GM12874 (cell line): Measurements from ENCODE around the gene NDUFB7.
A peak's percentile ranks its signal among the peaks of the same experiment; 100 is the strongest.

Source experiments
- TF ChIP-seq, protein P1 (sequence below): IDR thresholded peaks from 2 replicates; pipeline ENCODE4 v1.5.1; 2011; ENCODE audit warnings: low read depth, mild to moderate bottlenecking, control low read depth, low read length, moderate library complexity; ENCODE audit not compliant: insufficient read depth

NDUFB7 gene

DNA sequence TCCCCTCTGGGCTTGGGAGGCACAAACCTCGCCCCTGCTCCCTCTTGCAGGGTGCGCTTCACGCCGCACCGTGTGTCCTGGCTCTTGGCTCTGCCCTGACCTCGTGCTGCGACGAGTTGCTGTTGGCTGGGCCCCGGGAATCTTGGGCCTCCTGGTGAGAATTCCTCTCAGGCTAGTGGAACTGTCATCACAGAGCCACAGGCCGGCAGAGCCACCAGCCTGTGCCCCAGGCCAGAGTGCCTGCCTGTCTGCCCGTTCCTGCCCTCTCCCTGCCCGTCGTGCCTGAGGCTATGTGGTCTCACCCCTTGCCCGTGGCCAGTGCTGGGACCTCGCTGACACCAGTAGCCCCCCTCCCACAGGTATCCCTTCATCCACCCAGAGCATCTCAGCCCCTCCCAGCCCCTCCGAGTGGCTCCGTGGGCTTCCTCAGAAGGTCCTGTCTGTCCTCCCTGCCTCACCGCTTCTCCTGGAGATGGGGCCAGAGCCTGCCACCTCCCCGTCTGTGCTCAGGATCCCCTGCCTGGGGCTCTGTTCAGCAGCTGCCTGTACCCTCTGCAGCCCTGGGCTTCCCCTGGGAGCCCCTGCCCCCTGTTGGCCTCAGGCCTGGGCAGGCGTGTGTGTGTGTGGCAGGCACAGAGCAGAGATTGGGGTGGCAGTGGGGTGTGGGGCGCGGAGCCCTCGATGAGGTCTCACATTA, 13.3 kb downstream of the NDUFB7 start:
- TF ChIP-seq, protein P1, sequence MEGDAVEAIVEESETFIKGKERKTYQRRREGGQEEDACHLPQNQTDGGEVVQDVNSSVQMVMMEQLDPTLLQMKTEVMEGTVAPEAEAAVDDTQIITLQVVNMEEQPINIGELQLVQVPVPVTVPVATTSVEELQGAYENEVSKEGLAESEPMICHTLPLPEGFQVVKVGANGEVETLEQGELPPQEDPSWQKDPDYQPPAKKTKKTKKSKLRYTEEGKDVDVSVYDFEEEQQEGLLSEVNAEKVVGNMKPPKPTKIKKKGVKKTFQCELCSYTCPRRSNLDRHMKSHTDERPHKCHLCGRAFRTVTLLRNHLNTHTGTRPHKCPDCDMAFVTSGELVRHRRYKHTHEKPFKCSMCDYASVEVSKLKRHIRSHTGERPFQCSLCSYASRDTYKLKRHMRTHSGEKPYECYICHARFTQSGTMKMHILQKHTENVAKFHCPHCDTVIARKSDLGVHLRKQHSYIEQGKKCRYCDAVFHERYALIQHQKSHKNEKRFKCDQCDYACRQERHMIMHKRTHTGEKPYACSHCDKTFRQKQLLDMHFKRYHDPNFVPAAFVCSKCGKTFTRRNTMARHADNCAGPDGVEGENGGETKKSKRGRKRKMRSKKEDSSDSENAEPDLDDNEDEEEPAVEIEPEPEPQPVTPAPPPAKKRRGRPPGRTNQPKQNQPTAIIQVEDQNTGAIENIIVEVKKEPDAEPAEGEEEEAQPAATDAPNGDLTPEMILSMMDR = no peak

DNA sequence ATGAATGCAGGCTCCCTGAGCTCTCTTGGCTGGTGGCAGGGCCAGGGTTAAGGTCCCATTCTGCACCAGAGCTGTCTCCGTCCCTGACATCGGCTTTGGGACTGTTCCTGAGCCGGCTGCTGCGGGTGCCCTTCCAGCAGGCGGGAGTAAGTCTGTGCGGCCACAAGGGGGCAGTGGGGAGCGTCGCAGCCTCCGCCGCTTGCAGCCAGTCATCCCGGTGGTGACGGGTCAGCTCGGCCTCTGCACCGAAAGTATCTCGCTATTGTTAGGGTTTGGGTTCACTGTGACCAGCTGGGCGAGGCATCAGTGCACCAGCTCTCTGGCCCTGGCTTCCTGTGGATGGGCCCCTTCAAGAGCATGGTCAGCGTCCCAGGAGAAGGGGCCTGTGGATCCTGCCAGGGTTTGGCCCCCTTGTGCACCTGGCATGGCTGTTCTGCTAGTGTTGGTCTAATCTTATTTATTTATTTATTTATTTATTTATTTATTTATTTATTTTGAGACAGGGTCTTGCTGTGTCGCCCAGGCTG, 15.1 kb downstream of the NDUFB7 start:
- TF ChIP-seq, protein P1 = peak; percentile 99

DNA sequence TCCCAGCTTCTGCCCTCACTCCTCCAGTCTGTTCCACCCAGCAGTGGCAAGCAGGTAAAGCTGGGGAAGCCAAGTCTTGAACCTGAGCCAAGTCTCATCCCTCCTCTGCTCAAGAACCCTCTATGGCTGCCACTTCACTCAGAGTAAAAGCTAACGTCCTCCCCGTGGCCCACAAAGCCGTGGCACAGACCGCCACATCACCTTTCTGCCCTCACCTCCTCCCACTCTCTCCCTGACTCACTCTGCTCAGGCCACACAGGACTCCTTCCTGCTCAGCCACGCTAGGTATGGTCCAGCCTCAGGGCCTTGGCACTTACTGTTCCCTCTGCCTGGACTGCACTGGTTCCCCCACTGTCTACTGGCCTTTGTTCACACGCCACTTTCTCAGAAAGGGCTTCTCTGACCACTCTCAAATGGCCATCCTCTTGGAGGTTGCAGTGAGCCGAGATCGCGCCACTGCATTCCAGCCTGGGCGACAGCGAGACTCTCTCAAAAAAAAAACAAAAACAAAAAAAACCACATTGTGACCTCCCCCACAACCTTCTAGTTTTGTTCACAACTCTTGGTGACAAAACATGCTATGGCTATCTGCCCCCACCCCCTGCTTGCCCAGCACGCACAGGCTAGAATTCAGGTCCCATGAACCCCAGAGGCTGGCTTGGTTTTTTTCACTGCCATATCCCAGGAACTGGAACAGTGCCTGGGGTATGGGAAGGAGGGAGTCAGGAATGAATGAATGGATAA, 15.8 kb downstream of the NDUFB7 start:
- TF ChIP-seq, protein P1 = no peak

DNA sequence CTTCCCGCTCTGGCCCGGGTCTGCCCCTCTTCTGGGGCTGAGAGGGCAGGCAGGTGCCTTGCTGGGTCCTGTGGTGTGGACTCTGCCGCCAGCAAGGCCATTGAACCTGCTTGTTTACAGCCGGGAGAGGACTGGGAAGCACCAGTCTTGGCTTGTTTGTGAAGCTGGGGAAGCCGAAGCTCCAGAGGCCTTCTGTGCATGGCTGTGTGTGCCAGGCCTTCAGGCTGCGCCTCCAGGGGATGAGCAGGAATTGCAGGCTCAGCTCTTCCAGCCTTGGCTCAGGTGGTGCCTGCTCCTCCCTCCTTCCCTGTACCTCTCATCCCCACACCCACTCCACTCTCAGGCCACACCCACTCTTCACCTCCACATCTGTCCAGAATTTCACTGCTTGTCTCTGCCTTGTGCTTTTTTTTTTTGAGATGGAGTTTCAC, 17.5 kb downstream of the NDUFB7 start:
- TF ChIP-seq, protein P1 = no peak

DNA sequence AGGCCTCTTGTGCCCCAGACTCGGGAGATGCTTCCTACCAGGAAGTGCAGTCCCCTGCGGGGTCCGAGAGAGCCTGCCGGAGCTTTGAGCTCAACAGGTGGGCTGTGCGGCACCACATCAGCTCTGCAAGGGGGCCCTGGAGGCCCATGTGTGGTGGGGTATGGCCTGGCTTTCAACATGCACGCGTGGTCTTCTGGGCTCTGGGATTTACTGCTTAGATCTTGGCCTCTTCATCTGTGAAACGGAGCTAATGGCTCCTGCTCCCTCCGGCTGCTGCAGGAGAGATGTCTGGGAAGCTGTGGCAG, 18.0 kb downstream of the NDUFB7 start:
- TF ChIP-seq, protein P1 = no peak

DNA sequence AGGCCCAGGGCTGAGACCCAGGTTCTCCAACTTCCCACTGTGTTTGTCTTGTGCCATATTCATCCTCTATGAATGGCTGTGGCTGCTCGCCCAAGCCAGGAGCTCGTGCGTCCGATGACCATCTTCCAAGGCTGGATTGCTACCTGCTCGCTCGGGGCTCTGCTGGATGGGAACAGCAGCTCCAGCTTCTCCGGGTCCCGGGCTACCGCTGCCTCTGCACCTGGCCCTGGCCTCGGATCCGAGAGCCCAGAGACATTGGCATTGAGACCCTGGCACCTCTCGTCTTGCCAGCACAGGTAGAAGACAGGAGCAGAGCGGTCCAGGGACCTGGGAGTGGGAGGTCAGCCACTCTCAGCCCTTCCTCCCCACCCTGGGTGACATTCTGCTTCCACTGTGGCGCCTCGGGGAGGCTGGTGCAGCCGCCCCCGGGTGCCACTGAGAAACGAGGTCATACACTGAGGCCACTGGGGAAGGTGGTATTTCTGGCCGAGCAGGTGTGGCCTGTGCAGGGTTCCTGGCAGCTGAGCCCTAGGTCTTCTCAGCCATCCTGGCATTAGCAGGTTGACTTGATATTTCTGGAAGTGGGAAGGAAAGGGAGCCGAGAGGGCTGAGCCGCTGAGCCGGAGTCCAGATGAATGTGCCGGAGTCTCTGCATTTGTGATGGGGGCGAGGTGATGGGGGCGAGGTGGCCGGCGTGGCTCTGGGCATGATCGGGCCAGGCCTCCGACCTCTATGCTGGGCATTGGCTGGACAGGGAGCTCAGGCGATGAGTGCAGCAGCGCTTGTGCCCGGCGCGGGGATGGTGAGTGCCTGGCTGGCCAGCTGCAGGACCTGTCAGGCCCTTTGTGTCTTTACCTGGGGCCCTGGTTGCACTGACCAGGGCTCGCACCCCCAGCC, 18.6 kb downstream of the NDUFB7 start:
- TF ChIP-seq, protein P1 = no peak
